GM12892 (cell line): ENCODE data around the gene SCP2D1.

Experiments used
- DNase-seq: peaks from one replicate; pipeline ENCODE4 v3.0.0; 2011; ENCODE audit not compliant: insufficient read length
- FAIRE-seq: peaks from 2 replicates; lab custom pipeline; 2011; peaks lifted over from hg19 to GRCh38; lab: Jason Lieb, UNC
- POLR2A ChIP-seq: IDR thresholded peaks from 2 replicates; pipeline ENCODE4 v1.6.1; 2011; ENCODE audit warnings: low read depth, low read length, control low read depth
- POLR2AphosphoS5 ChIP-seq: IDR thresholded peaks from 2 replicates; pipeline ENCODE4 v1.6.1; 2011; ENCODE audit warnings: low read depth, low read length, control low read depth
- TAF1 ChIP-seq: IDR thresholded peaks from 2 replicates; pipeline ENCODE4 v1.6.1; 2011; ENCODE audit warnings: low read depth, mild to moderate bottlenecking, control low read depth, low read length, borderline replicate concordance

SCP2D1 gene

DNA sequence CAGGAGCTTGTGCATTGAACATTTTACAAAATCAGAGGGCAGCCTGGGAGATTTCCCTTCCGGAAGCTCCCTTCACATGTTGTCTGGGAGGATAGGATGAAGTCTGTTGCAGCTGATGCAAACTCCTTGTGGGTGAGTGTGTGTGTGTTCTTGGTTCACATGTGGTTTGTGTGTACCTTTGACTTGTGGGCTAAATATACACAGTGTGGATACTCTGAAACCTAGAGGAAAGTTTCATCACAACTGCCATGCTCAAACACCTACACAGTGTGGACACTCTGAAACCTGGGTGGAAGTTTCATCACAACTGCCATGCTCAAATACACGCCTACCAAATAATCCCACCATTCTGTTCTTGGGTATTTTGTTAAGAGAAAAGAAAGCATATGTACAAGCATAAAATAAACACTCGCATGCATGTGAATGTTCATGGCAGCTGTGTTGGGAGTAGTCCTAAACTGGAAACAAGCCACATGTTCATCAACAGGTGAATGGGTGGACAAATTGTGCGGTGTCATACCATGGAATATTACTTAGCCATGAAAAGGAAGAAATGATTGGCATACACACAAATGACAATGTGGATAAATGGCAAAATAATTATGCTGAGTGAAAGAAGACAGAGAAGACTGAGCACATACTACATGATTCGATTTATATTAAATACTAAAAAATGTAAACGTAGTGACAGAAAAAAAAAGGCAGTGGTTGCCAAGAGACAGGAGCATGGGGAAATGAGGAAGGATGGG is 1.8 kb downstream of the SCP2D1 start:
- no peak for TF ChIP-seq POLR2AphosphoS5
- TF ChIP-seq POLR2A: no peak
- no peak for TF ChIP-seq TAF1
- FAIRE-seq (no peak), DNase-seq (no peak)

DNA sequence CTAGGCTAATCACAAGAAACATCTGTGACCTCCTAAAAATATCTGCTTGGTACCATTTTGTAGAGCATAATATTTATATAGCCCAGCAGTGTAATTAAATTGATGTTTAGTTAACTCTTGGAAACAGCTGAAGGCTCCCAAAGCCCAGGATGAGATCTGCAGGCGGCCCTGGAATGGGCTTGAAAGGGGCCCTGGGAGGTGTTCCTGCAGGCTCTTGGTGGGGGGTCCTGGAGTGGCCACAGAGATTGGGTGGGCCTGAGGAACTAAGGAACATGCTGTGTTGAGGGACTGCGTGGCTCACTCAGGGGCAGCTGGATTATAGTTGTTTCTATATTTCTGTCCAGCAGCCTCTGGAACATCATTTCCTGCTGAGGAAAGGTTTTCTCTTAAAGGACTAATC is 9.2 kb downstream of the SCP2D1 start:
- FAIRE-seq: no peak
- no peak for TF ChIP-seq POLR2AphosphoS5
- TF ChIP-seq POLR2A: no peak
- TF ChIP-seq TAF1: no peak
- DNase-seq: no peak

DNA sequence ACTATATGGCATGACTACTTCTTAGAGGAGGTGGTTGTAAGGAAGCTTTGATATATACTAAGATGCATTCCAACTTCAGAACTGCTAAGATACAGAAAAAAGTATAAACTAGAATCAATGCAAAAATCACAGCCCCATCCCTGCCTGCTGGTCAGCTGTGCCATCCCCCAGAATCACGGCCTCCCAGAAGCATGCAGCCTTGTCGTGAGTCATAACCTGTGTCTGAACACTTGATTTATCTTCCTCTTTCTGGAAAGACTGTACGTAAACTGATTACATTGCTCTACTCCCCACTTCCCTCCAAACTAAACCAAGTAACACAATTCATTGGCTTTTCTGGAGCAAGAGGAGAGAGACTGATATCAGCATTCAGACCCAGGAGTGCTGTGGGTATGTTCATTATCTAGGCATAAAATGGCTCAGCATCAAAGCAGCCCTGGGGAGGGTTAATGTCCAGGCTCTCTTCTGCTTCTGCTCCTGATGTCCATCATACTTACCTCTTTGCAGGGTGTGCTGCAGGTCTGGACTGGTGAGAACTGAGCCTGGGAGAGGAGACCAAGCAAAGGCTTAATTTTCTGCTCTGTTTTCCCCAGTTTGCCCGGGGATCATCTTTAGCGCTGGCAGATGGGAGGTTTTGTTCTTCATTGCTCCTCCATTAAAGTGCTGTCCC is 18.4 kb downstream of the SCP2D1 start:
- FAIRE-seq: no peak
- no peak for DNase-seq
- TF ChIP-seq POLR2AphosphoS5 (no peak), TAF1 (no peak)

- no peak for TF ChIP-seq POLR2A
- no peak for TF ChIP-seq POLR2AphosphoS5
- TF ChIP-seq TAF1: no peak
- DNase-seq (no peak), FAIRE-seq (no peak)
Observed at GRCh38 chr20:18832546-18833200, 19.1 kb downstream of the SCP2D1 start.

GRCh38 chr20:18835466-18836256 is 22.1 kb downstream of the SCP2D1 start:
- TF ChIP-seq TAF1: no peak
- no peak for TF ChIP-seq POLR2A
- TF ChIP-seq POLR2AphosphoS5: no peak
- no peak for DNase-seq
- FAIRE-seq: no peak

GRCh38 chr20:18837718-18838117 is 24.1 kb downstream of the SCP2D1 start:
- no peak for FAIRE-seq
- TF ChIP-seq POLR2AphosphoS5 (no peak), POLR2A (no peak), TAF1 (no peak)
- DNase-seq: no peak

DNA sequence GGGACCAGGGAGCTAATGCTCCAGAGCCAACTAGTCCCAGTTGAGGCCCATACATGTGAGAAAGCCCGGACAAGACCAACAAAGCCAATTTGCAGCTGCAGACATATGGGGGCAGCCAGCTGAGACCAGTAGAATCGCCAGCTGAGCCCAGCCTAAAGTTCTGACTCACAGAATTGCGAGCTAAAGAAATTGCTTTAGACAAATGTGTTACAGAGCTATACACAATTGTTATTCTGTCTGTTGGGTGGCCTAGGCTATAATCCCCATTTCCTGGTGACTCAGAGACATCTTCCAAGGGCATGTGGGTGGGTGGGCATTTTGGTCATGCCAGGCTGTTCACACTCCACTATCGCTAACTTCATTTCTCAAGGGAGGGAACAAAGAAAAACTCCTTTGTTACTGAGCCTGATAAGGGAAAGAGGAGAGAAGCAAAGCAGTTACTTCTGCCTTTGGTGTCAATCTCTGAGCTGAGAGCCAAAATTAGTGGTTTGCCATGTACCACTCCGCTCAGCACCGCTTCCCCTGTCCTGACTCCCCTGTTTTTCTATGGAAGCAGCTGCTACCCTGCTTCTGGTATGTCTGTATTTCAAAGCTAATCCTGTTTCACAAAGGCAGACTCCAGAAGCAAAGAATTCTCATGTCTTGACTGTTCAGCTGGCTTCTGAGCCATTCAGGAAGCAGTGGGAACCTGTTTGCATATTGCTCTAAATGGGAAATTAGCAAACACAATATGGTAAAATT is 26.1 kb downstream of the SCP2D1 start:
- TF ChIP-seq TAF1 (no peak), POLR2AphosphoS5 (no peak), POLR2A (no peak)
- no peak for FAIRE-seq

DNA sequence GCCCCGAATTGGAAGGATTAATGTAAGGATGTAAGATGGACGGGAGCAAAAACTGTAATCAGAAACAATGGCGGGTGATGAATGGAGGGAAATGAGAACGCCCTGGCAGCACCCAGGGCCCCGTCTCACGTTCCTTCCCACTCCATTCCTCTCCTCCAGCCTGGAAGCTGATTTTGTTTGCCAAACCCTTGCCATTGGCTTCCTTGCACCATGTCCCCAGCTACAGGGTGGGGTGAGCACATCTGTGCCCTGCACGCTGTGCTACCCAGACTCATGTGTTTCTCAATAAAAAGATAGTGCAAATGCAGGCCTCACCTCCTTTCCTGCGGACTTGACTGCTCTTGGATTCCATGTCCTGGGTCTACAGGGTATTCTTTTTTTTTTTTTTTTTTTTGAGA is 26.7 kb downstream of the SCP2D1 start:
- FAIRE-seq: no peak
- DNase-seq: no peak
- no peak for TF ChIP-seq POLR2A
- TF ChIP-seq POLR2AphosphoS5: no peak
- TF ChIP-seq TAF1: no peak

More for the DNA sequence above, 26.1 kb downstream of the SCP2D1 start:
- no peak for DNase-seq

- DNase-seq (no peak), FAIRE-seq (no peak)
- TF ChIP-seq POLR2A: no peak
- TF ChIP-seq POLR2AphosphoS5: no peak
- no peak for TF ChIP-seq TAF1
Observed at GRCh38 chr20:18845017-18845416, 31.4 kb downstream of the SCP2D1 start.

- FAIRE-seq: no peak
- DNase-seq: no peak
- no peak for TF ChIP-seq POLR2AphosphoS5
Observed at GRCh38 chr20:18847226-18847755, 33.7 kb downstream of the SCP2D1 start.

- FAIRE-seq (no peak), DNase-seq (no peak)
- TF ChIP-seq POLR2AphosphoS5: no peak
Observed at GRCh38 chr20:18849131-18849530, 35.5 kb downstream of the SCP2D1 start.
